Measurements from ENCODE around the gene ME1.
"Not testable (repeated sequence)": the region's sequence is repeated elsewhere in the genome, so short reads cannot be mapped to it uniquely, and the experiment has no call there.

The ME1 gene

DNA sequence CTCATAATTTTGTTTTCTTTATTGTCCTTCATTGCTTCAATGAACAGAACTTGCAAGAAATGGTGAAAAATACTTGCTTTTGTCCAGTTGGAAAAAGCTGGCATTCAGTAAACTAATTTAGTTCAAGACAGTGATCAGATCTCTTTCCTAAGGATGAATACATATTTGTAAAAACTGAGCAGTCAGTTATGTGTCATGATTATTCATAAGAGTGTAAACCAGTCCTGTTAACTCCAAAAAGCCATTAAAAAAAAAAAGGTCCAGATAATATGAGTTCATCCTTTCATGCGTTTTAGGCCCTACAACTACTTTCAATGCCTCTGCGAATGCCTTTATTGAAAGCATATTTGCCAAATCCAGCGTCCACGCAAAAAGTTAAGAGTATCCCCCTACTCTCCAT, 238.4 kb downstream of the ME1 start:
- H3K9ac ChIP-seq (ENCODE audit: low read length), result peak overlapping the region; percentile 82
- peak overlapping the region; percentile 39; the same call in 1 of the 2 replicates for H3K27ac ChIP-seq (ENCODE audit: low read length)
- TF ChIP-seq, protein P1, sequence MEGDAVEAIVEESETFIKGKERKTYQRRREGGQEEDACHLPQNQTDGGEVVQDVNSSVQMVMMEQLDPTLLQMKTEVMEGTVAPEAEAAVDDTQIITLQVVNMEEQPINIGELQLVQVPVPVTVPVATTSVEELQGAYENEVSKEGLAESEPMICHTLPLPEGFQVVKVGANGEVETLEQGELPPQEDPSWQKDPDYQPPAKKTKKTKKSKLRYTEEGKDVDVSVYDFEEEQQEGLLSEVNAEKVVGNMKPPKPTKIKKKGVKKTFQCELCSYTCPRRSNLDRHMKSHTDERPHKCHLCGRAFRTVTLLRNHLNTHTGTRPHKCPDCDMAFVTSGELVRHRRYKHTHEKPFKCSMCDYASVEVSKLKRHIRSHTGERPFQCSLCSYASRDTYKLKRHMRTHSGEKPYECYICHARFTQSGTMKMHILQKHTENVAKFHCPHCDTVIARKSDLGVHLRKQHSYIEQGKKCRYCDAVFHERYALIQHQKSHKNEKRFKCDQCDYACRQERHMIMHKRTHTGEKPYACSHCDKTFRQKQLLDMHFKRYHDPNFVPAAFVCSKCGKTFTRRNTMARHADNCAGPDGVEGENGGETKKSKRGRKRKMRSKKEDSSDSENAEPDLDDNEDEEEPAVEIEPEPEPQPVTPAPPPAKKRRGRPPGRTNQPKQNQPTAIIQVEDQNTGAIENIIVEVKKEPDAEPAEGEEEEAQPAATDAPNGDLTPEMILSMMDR (IDR thresholded peaks at IDR 0.05; ENCODE audit: low read length), result no peak
- no peak for TF ChIP-seq EZH2phosphoT487 (IDR thresholded peaks at IDR 0.05; ENCODE audit: low read length)
- TF ChIP-seq EZH2 (optimal IDR thresholded peaks at IDR 0.05; ENCODE audit: low read depth, low read length), result no peak
- no peaks in the 10 kb centered on the region for H3K9me3 ChIP-seq (replicated peaks; ENCODE audit: insufficient read depth, low read length)
- H3K27me3 ChIP-seq (replicated peaks; ENCODE audit: insufficient read depth, low read length), result no peaks in the 10 kb centered on the region
- H3K9me2 ChIP-seq (replicated peaks; ENCODE audit: insufficient read depth, low read length), result no peaks in the 10 kb centered on the region
- peaks cover 14% of the 10 kb centered on the region for H3F3A ChIP-seq (ENCODE audit: insufficient read depth, low read length)
- H3K79me2 ChIP-seq (ENCODE audit: low read length), result peaks cover 55% of the 10 kb centered on the region
- 0 out of 2 replicates have a peak, but pooled peaks cover 14% of the 10 kb centered on the region for H3K36me3 ChIP-seq (replicated peaks; ENCODE audit: insufficient read depth, low read length)
- H3K4me3 ChIP-seq (ENCODE audit: low read length), result peak overlapping the region; percentile 91
- H3K4me1 ChIP-seq (ENCODE audit: low read length), result peaks cover 12% of the 10 kb centered on the region; the same call in 1 of the 2 replicates
- H4K20me1 ChIP-seq (ENCODE audit: insufficient read depth, low read length), result no peaks in the 10 kb centered on the region
- peak overlapping the region; percentile 75 for H3K4me2 ChIP-seq (ENCODE audit: low read depth, low read length)
- peak overlapping the region; percentile 80 for H2AFZ ChIP-seq (ENCODE audit: low read length)
- DNase-seq, result no peak

DNA sequence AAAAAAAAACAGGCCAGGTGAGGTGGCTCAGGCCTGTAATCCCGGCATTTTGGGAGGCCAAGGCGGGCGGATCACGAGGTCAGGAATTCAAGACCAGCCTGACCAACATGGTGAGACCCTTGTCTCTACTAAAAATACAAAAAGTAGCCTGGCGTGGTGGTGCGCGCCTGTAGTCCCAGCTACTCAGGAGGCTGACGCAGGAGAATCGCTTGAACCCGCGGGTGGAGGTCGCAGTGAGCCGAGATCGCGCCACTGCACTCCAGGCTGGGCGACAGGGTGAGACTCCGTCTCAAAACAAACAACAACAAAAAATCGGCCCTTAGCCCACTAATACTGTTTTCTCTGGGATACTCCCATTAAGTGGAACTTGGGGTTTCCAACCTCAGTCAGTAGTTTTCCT, 238.9 kb downstream of the ME1 start:
- not testable (repeated sequence) for H3K27ac ChIP-seq (ENCODE audit: low read length); H2AFZ ChIP-seq (ENCODE audit: low read length); H3K27me3 ChIP-seq (replicated peaks; ENCODE audit: insufficient read depth, low read length); H3K9me3 ChIP-seq (replicated peaks; ENCODE audit: insufficient read depth, low read length); H3K9me2 ChIP-seq (replicated peaks; ENCODE audit: insufficient read depth, low read length); H4K20me1 ChIP-seq (ENCODE audit: insufficient read depth, low read length); DNase-seq
- Histone ChIP-seq H3K36me3 (replicated peaks; ENCODE audit: insufficient read depth, low read length) (0 out of 2 replicates have a peak, but pooled peaks cover 14% of the 10 kb centered on the region), H3K4me2 (ENCODE audit: low read depth, low read length) (peak overlapping the region; percentile 75), H3K4me3 (ENCODE audit: low read length) (peak overlapping the region; percentile 91), H3F3A (ENCODE audit: insufficient read depth, low read length) (peaks cover 14% of the 10 kb centered on the region), H3K9ac (ENCODE audit: low read length) (peak overlapping the region; percentile 82; the same call in 1 of the 2 replicates), H3K4me1 (ENCODE audit: low read length) (peaks cover 12% of the 10 kb centered on the region; the same call in 1 of the 2 replicates), H3K79me2 (ENCODE audit: low read length) (peaks cover 56% of the 10 kb centered on the region)

DNA sequence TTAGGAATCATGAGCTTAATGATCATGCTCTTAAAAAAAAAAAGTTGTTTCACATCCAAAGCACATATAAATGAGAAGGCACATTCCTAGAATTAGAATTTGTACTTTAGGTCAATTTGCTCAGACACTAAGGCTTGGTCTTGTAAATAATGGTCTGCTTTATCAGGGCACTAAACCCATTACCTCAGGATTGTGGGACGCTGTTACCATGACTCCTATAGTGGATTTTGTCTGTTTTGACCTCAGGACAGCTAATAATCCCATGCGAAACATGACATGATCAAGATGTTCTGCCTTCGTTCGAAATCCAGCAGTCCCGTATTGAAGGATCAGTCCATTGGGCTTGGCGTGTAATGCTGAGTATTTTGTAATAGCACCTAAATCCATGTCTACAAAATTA, 240.2 kb downstream of the ME1 start:
- peaks cover 12% of the 10 kb centered on the region; the same call in 1 of the 2 replicates for H3K4me1 ChIP-seq (ENCODE audit: low read length)
- H3K9me2 ChIP-seq (replicated peaks; ENCODE audit: insufficient read depth, low read length), result no peaks in the 10 kb centered on the region
- H3K36me3 ChIP-seq (replicated peaks; ENCODE audit: insufficient read depth, low read length), result 0 out of 2 replicates have a peak, but pooled peaks cover 14% of the 10 kb centered on the region
- H3F3A ChIP-seq (ENCODE audit: insufficient read depth, low read length), result peaks cover 14% of the 10 kb centered on the region
- H3K9ac ChIP-seq (ENCODE audit: low read length), result no peak overlapping the region
- peak overlapping the region; percentile 10; the same call in 1 of the 2 replicates for H3K4me2 ChIP-seq (ENCODE audit: low read depth, low read length)
- no peak for DNase-seq
- no peak overlapping the region for H2AFZ ChIP-seq (ENCODE audit: low read length)
- TF ChIP-seq EZH2 (optimal IDR thresholded peaks at IDR 0.05; ENCODE audit: low read depth, low read length), result no peak
- TF ChIP-seq, protein P1 (IDR thresholded peaks at IDR 0.05; ENCODE audit: low read length), result no peak
- H3K79me2 ChIP-seq (ENCODE audit: low read length), result peaks cover 56% of the 10 kb centered on the region
- no peaks in the 10 kb centered on the region for H4K20me1 ChIP-seq (ENCODE audit: insufficient read depth, low read length)
- H3K4me3 ChIP-seq (ENCODE audit: low read length), result no peak overlapping the region
- H3K27me3 ChIP-seq (replicated peaks; ENCODE audit: insufficient read depth, low read length), result no peaks in the 10 kb centered on the region
- H3K27ac ChIP-seq (ENCODE audit: low read length), result no peak overlapping the region
- H3K9me3 ChIP-seq (replicated peaks; ENCODE audit: insufficient read depth, low read length), result no peaks in the 10 kb centered on the region

DNA sequence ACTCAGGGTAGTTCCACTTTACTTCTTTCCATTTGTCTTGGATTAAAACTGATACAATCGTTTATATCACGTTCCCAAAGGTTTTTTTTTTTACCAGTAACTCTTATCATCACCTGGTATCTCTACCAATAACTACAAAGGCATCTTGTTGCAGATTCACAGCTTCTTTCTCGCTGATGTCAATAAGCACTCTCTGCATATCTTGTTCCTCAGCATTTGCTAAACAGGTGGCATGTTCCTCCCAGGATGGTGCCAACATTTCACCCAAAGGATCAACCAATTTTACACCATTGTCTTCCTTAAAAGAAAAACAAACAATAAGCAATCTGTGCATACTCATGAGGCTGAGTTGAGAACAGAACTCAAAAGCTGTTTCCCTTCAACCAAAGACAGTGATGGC, 242.3 kb downstream of the ME1 start:
- Histone ChIP-seq H3K4me1 (ENCODE audit: low read length) (peaks cover 8% of the 10 kb centered on the region; the same call in 1 of the 2 replicates), H3K9me2 (replicated peaks; ENCODE audit: insufficient read depth, low read length) (no peaks in the 10 kb centered on the region), H2AFZ (ENCODE audit: low read length) (no peak overlapping the region), H3K27me3 (replicated peaks; ENCODE audit: insufficient read depth, low read length) (no peaks in the 10 kb centered on the region), H3F3A (ENCODE audit: insufficient read depth, low read length) (0 out of 2 replicates have a peak, but pooled peaks cover 2% of the 10 kb centered on the region), H3K9me3 (replicated peaks; ENCODE audit: insufficient read depth, low read length) (no peaks in the 10 kb centered on the region), H3K79me2 (ENCODE audit: low read length) (peaks cover 61% of the 10 kb centered on the region), H3K27ac (ENCODE audit: low read length) (no peak overlapping the region), H3K4me2 (ENCODE audit: low read depth, low read length) (no peak overlapping the region), H3K9ac (ENCODE audit: low read length) (no peak overlapping the region), H4K20me1 (ENCODE audit: insufficient read depth, low read length) (no peaks in the 10 kb centered on the region), H3K36me3 (replicated peaks; ENCODE audit: insufficient read depth, low read length) (0 out of 2 replicates have a peak, but pooled peaks cover 14% of the 10 kb centered on the region), H3K4me3 (ENCODE audit: low read length) (no peak overlapping the region)
- TF ChIP-seq EZH2 (optimal IDR thresholded peaks at IDR 0.05; ENCODE audit: low read depth, low read length), result no peak
- no peak for TF ChIP-seq EZH2phosphoT487 (IDR thresholded peaks at IDR 0.05; ENCODE audit: low read length)
- TF ChIP-seq, protein P1 (IDR thresholded peaks at IDR 0.05; ENCODE audit: low read length), result no peak
- DNase-seq, result no peak
